ENCODE results near the gene VAPA. TPM values are rescaled to one million over a fixed set of nuclear protein-coding genes. Genes with fewer than 3 reads are reported as not detected.

The VAPA gene
- total and polyA plus RNA-seq, 9 of the 15 experiments (the other 6 are each of a cell fraction or from before 2014, with no cell fraction given), result 219 to 902 (median 526) TPM

DNA sequence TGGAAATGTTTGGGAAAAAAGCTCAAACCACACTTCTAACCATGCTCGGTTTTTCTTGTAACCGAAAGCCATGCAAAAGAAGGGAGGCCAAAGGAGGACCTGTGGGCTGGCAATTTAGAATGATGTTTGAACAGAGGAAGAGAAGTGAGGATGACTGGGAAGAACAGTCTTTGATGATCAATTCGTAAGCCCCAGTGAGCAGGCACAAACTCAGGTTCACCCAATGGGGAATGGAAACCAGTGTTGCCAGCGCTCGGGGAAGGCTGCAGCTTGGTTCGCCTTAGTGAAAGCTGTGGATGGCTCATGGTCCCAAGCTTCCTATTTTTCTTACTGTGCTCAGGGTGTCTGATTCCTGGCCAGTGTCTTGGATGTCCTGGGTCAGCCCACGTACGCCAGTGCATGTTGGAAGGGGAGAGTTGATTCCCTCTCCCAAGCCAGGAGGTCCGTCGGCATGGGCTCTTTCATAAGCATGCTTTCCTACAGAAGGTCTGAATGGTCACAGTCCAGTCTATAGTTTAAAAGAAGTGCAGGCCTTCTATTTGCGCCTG, 79.2 kb downstream of the VAPA start:
- intact Hi-C loops (cut with micrococcal nuclease) (no loop called here), in situ Hi-C loops (cut with MboI) (no loop called here)
- Histone ChIP-seq H4K20me1 (replicated peaks; ENCODE audit: control insufficient read depth, insufficient read depth, low read length) (0 out of 2 replicates have a peak, but pooled peaks cover 3% of the 10 kb centered on the region), H3K9me3 (replicated peaks; ENCODE audit: control insufficient read depth, insufficient read depth, low read depth, low read length) (no peaks in the 10 kb centered on the region), H3K36me3 (ENCODE audit: control insufficient read depth, insufficient read depth, low read length) (no peaks in the 10 kb centered on the region), H3K79me2 (ENCODE audit: control insufficient read depth, insufficient read depth, low read length) (no peaks in the 10 kb centered on the region), H3K27ac (ENCODE audit: extremely low read depth, low read depth, low read length) (no peak overlapping the region), H2AFZ (ENCODE audit: low read depth, low read length) (no peak overlapping the region), H3K4me1 (replicated peaks in 1 of 2; ENCODE audit: control insufficient read depth in 2 of 2, insufficient read depth in 2 of 2, low read length in 2 of 2) (peaks cover 2 to 6% of the 10 kb centered on the region in 2 experiments; a peak in 3 of 5 replicates), H3K27me3 (ENCODE audit: control insufficient read depth in 2 of 2, insufficient read depth in 2 of 2, low read length in 2 of 2) (peaks cover 54 to 75% of the 10 kb centered on the region in 2 experiments), H3K4me3 (no peak overlapping the region), H3K9me1 (ENCODE audit: control insufficient read depth, insufficient read depth, low read length) (no peaks in the 10 kb centered on the region), H3K4me2 (ENCODE audit: insufficient read depth, low read length) (no peak overlapping the region), H3K9ac (ENCODE audit: insufficient read depth in 1 of 2, low read depth in 2 of 2, low read length in 2 of 2) (no peak overlapping the region)
- DNase-seq (ENCODE audit: extremely low read depth in 1 of 4, low spot score in 3 of 4) (no peak), FAIRE-seq (no peak), ATAC-seq (peak; percentile 18; the same call in 2 of the 3 replicates)
- ChIA-PET POLR2A (interaction anchor here (0.7 to 0.9 kb wide), 2 partner anchors 10 to 28 kb away, joined by 3 to 5 read pairs; no protein-coding TSS in a partner anchor), CTCF (ENCODE audit: low intra/inter-chr PET ratio) (no interaction called here)
- WGBS (ENCODE audit: insufficient coverage, low coverage, missing lambda C conversion rate), result 5% methylated on average over 11 of the region's 11 CpGs
- no TSS peak for BruUV-seq (replicated peaks)
- TF ChIP-seq MBD2 (IDR thresholded peaks at IDR 0.05; ENCODE audit: borderline replicate concordance, low read depth) (no peak), GABPB1 (CRISPR knock-in tag; IDR thresholded peaks at IDR 0.05) (no peak), ESRRB (CRISPR knock-in tag; IDR thresholded peaks at IDR 0.05; ENCODE audit: borderline replicate concordance) (no peak), TAF7 (tag; IDR thresholded peaks at IDR 0.05) (no peak), ZBTB26 (CRISPR knock-in tag; IDR thresholded peaks at IDR 0.05) (no peak), ZBTB40 (IDR thresholded peaks at IDR 0.05) (no peak), ZBTB40 (CRISPR knock-in tag; IDR thresholded peaks at IDR 0.05) (no peak), NELFE (IDR thresholded peaks at IDR 0.05; ENCODE audit: insufficient read depth, insufficient read length) (no peak), ZNF133 (CRISPR knock-in tag; IDR thresholded peaks at IDR 0.05) (no peak)
- TF ChIP-seq, protein P1, sequence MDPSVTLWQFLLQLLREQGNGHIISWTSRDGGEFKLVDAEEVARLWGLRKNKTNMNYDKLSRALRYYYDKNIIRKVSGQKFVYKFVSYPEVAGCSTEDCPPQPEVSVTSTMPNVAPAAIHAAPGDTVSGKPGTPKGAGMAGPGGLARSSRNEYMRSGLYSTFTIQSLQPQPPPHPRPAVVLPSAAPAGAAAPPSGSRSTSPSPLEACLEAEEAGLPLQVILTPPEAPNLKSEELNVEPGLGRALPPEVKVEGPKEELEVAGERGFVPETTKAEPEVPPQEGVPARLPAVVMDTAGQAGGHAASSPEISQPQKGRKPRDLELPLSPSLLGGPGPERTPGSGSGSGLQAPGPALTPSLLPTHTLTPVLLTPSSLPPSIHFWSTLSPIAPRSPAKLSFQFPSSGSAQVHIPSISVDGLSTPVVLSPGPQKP (CRISPR knock-in tag; IDR thresholded peaks at IDR 0.05), result no peak
